ENCODE data around the gene NEDD1.

The NEDD1 gene

DNA sequence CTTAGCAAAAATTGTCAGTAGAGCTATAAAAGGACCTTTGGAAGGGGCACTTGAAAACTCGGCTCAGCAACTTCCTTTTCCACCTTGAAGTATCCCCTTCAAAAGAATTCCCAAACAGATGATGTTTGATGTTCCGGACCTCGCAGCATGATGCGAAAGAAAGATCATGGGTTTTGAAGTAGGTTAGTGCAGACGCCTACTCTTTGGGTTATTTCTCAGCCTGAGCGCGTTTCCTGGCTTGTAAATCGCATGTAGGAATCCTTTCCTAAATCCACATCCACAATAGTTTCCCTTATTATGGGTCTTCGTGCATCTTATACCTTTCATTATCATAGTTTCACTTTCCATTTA lies 584 bp upstream of the NEDD1 start:
- FAIRE-seq: no peak

DNA sequence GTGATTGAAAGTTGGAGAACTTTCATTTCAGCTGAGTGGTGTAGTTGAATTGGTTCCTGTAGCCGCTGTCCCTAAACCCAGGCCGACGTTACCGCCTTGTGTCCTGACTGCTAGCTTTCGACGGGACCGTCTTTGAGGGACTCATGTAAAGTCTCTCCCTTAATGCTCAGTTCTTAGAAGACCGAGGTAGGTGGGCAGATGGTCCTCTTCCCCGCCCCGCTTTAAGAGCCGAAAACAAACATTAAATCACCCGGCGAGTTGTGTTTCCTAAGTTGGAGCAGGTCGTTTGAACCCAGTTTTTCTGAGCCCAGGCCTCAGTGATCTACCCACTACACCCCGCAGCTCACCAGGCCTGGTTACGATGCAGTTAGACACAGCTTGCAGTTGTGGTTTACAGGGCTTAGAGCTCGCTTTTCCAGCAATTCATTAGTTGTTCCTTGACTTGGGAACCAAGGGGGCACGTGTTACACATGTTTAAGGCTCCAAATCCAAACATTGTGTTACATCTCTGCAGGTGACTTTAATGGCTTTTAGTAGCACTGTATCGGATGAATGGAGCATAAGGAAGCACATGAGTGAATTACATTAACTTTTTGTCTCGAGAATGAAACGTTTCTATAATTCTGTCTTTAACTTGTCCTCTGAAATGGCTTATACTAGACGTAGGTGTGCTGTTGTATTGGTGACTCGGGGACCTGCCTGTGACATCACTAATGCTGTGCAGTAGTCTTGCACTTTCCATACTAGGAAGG lies 790 bp downstream of the NEDD1 start:
- FAIRE-seq: no peak

DNA sequence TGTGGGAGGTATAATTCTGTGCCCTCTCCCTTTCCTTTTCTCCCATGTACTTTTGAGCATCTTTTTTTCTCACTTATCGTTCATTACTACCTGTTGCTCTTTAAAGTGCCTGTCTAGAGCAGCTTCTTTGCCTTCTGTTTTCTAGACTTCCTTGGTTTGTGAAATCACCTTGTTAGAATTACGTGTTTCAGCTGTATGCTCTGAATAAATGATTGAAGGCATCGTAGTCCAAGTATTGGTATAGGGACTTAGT lies 1.3 kb downstream of the NEDD1 start:
- FAIRE-seq: no peak

DNA sequence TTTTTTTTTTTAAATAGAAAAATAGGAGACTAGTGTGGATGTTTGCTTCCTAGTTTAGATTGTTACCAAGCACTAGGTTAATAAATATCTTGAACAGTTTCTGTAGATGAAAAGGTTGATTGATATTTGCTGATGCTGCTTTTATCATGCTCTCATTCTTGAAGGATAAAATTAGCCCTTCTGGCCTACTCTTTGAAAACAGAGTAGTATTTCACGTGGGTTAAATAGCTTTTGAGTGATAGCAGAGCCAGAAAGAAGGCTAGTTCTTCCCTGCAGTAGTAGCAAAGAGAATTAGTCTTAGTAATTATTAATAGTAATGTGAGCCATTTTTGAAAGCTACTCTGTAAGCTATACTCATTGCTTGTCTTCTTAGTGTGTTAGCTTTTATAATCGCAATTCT lies 5.2 kb downstream of the NEDD1 start:
- no peak for FAIRE-seq

DNA sequence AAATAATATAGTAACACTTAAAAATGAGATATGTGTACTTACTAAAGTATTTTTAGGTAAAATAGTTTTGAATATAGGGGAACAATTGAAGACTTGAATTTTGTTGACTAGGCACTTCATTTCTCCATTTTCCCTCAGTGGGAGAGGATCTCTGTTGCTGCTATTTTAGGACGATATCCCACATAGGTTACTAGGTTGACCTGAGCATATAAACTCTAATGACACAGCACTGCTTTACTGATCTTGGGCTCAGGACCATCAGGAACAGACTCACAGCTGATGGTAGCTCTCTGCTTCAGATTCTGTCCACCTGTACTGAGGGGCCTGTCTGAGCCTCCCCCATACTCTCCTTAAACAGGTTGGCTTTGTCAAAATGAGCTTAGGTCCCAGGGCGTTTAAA lies 5.9 kb downstream of the NEDD1 start:
- FAIRE-seq: no peak

DNA sequence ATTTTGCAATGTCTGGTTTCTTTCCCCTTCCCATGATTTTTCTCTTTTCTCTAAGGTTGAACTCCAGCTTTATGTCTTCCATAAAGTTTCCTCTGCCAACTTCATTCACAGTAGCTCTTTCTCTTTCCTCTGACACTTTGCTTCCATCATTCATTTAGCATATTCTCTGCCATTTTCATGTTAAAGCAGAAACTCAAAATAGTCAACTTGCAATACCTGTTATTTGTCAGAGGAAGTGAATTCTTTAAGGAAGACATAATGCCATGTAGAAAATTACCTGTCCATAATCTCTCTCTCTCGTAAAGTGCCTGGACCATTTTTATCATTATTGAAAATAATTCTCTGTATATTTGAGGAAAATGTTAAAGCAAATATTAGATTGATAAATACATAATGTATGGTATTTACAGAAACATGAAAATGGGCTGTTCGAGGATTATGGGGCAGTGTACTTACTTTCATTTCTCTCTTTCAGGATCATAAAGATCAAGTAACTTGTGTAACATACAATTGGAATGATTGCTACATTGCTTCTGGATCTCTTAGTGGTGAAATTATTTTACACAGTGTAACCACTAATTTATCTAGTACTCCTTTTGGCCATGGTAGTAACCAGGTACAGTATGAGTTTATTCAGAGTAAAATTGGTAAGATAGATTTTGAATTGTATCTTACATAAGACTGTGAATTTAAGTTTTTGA lies 12.6 kb downstream of the NEDD1 start:
- FAIRE-seq: no peak

DNA sequence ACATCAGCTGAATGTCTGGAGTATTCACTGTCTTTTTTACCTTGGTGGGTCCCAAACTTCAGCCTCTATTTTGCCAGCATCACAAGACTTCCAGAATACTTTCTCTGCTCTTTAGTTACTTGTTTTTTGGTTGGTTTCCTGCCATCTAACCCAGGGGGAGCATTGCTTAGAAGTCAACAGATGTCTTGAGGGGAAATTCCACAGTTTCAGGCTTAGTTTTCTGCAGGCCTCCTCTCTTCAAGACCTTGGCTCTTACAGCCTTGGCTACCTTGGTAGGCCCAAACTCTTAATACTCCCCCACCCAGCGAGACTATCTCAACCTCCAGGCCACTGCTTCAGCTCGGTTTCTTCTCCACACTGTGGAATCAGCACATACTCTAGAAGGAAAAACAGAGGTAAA lies 41.7 kb downstream of the NEDD1 start:
- no peak for FAIRE-seq

DNA sequence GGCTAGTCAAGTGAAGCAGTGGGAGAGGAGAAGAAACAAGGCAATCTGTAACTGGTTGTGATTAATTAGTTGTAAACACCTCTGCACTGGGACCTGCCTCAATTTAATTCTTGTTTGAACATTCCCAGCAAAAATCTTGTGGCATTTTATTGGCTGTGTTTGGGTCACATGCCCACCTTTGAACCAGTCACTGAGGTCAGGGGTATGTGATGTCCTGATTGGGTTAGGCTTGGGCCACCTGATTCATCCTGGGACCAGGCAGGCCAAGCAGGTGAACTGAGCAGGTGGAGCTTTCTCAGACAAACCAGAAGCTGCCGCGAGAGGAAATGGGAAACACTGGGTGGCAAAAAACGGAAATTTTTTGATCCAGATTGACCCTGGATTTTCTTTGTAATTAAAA lies 72.5 kb downstream of the NEDD1 start:
- FAIRE-seq: no peak

DNA sequence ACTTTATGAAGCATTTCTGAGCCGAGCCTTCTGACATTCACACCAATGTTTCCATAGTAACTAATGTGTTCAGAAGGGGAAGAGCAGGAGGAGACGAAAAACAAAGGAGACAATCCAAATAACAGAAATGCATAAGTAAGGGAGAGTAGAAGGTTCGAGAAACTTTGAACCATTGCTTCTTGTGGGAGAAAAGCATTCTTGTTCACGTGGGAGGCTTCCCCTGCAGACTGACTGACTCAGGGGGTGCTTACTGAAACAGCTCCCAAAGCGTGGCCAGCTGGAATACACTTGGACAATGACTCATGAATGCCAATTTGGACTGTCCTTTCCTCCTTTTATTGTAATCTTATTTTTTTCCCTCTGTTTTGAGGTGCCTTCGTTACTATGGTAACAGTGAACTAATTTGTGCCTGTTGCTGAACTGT lies 73.9 kb downstream of the NEDD1 start:
- no peak for FAIRE-seq

DNA sequence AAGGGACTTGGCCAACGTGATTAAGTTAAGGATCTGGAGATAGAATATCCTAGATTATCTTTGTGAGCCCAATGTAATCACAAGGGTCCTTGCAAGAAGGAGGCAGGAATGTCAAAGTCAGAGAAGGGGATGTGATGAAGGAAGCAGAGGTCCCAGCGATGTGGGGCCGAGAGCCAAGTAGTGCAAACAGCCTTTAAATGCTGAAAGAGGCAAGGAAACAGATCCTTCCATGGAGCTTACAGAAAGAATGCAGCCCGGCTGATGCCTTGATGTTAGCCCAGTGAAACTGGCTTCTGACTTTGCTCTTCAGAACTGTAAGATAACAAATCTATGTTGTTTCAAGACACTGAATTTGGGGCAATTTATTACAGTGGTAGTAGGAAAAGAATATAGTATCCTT lies 74.9 kb downstream of the NEDD1 start:
- FAIRE-seq: no peak

DNA sequence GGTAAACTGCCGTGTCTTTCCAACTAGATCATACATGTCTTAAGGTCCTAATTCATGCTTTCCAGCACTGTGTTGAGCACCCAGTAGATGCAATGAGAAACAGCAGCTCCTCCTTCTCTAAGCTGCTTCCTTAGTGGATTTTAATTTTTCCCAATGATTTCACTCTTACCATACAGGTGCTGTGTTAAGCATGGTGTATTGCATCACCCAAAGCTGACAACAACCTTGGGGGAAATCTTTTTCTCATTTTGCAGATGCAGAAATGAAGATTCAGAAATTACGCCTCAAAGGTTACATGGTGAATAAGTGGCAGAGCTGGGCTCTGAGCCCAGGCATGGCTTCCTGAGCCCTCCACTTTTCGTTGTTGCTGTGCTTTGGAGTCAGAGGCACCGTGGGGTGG lies 75.6 kb downstream of the NEDD1 start:
- no peak for FAIRE-seq

DNA sequence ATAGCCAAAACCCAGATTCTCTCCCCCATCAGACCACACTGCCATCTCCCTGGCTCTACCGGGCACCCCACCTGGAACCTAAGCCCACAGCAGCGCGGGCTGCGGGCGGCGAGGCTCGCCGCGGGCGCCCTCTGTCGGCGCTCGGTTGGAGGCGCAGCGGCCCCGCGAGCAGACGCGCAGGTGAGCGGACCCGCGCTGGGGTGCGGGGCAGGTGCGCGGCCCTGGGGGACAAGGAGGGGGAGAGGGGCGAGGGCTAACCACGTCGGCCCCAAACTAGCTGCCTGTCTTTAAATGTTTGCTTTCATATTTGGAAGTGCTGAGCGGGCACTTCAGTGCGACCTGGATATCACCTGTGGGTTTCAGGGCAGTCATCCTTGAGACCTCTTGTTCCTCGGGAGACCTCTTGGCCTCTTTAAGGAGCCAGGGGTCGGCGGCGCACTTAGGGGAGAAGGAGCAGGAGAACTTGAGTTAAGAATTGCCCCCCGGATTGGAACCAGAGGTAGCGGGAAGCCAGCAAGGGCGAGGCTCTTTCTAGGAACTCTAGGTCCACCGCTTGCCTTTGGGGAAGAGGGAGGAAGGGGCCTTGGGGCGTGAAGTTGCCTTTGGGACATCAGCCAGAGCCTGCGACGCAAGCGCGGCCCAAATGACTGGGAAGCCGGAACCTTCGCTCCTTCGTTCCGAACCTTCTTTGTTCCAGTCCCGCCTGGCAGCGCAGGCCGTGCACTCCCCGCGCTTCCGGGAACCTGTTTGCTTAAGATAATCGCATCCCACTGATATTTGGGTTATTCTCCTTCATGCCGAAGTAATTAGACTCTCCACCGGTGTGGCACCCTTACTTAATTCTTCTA lies 78.7 kb downstream of the NEDD1 start:
- FAIRE-seq: no peak

DNA sequence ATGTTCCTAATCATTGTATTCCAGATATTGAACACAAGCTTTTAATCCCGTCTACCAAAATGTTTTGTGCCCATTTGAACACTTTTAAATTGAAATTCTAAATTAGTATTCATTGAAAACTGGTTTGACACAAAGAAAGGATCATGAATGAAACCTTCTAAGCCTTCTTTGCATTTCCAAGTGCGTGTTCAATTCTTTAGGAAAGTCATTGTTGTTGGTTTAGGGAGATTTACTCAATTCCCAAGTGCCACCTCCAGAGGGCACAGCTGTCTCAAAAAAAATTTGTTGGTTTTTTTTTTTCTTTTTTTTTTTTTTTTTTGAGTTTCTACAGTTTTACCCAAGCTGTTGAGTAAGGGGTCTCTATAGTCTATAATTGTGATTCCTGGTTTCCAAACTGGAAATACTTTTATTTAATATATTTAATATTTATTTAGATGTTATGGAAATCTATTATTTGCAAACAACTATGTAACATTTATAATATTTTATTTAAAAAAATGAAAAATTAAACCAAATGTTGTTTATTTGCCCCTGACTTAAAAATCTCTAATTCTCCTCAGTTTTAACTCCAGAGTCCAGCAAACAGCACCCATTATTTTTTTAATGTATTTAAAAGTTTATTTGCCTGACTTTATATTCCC lies 79.9 kb downstream of the NEDD1 start:
- FAIRE-seq: peak; percentile 91

DNA sequence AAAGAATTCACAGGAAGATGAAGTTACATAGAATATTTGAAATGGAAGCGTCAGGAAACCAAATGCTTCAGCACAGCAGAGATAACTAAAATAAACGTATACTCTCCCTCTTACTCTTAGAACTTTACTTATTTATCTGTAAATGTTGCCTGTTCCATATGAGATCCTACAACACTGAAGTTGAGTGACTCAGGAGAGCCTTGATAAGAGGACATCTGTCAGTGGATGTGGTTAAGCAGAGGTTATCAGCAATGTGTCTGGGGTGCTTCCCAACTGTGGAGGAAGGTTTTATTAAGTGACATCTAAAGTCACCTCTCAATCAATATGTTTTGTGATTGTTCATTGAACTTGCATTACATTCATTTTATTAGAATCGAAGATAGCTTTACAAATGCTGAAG lies 81.9 kb downstream of the NEDD1 start:
- FAIRE-seq: no peak

DNA sequence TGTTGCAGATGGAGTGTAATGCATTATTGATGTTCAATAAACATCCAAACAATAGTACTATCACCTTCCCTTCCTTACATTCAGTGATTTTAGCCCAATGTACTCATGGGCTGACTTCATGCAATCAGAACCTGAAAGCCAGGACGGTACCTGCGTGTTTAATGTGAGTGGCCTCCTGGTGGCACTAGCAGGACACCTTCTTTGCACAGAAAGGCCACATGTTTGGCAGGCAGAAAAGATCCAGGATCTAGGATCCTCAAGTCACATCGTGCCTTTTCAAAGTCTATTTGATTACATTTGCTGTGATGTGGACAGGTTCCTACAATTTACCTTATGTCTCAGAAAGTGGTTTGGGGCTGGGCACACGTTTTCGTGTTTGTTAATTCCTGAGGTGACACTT lies 82.9 kb downstream of the NEDD1 start:
- FAIRE-seq: no peak

DNA sequence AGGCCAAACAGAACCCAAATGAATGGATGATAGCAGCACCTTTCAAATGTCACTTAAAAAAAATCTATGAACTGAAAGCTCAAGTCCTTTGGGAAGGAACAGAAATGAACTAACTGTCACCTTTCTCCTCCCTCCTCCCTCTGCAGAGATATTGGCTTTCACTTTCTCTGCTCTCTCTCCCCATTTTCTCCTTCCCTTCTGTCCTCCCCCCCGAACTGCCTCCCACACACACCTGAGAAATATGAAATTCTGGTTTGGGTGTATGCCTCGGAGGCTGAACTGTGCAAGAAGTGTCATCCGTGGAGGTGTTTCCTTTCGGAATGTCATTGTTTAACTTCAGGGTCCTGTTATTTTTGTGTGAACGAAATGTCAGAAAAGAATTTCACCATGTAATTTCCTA lies 87.8 kb downstream of the NEDD1 start:
- FAIRE-seq: no peak

DNA sequence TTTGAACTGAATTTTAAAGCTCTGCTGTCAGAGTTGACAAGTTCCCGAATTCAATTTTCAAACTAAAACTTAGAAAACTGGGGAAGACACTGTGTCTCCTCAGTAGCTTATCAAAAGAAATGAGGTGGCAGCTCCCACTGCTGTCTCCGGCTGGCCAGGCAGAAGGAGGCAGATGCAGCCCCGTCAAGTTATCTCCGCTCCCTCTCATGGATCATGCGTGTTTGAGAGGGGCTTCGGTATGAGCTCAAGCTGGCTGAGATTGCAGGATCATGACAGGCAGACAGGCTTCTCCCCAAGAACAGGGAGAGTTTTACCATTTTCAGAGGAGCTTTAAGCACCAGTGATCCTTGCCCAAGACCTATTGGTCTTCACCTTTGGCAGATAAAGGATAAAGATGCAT lies 88.8 kb downstream of the NEDD1 start:
- FAIRE-seq: no peak

DNA sequence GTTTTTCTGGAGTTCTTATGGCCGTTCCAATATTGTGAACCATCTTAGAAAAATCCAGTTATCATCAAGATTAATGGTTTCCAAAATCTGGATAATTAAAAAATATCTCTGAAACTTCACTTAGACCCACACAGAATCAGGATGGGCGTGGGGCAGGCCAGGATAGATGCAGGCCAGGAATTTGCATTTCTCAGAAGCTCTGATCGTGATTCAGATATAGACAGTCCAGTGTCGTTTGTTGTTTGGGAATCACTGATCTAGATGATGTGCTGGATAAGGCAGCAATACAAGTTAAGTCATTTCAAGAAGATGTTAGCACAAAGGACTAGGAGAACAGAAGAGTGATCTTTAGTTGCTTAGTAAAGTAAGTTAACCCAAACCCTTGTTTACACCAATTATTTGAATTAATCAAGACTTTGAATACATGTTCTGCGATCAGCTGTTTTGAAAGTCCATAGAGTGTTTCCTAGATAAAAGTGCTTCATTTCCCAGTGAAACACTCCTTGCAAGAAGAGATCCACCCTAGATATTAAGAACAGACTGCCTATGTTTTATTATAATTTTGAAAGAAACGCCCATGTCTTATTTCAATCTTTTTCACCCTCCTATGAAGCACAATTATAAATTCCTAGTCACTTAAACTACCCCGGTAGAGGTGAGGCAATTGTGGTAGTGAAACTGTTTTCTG lies 90.9 kb downstream of the NEDD1 start:
- FAIRE-seq: no peak

DNA sequence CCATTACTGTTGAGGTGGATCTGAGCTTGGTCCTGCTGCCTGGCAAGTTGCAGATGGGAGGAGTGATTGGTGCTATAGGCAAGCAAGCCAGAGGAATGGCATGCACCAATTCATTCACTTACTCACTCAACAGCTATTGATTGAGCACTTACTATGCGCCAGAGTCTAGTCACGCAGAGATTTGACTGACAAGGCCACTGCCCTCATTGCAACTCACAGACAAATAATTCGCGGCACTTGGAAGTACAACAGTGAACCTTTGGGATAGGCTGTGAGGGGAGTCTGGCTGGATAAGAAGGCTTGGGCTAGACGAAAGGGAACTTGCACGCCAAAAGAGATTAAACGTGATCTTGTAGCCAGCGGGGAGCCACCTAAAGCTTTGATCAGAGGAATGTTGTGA lies 96.2 kb downstream of the NEDD1 start:
- FAIRE-seq: no peak

Data from A204.1 (cell line).